Measurements from ENCODE around the gene ARRDC5. TPM values are rescaled to one million over a fixed set of nuclear protein-coding genes. Genes with fewer than 3 reads are reported as not detected.
"Not testable (repeated sequence)": the region's sequence is repeated elsewhere in the genome, so short reads cannot be mapped to it uniquely, and the experiment has no call there.

ARRDC5 gene
- total RNA-seq, 2 donors from 2014 or later, result 1.6 to 2.2 TPM

DNA sequence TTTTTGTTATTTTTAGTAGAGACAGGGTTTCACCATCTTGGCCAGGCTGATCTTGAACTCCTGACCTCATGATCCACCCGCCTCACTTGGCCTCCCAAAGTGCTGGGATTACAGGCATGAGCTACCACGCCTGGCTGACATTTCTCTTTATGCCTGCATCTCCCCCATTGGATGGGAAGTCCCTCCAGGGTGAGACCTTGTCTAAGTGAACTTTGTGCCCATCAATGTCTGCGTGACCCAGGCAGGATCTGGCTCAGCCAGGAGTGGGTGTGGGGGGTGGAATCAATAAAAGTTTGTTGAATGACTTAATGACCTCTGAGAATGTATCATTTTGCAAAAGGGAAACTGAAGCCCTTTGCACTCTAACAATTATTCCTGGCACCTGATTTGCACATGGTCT lies 1.8 kb upstream of the ARRDC5 start:
- peaks cover 0 to 10% of the 10 kb centered on the region in 2 donors for H3K4me1 Mint-ChIP-seq (ENCODE audit: low read depth in 2 of 2)
- ATAC-seq, result no peak
- no peak for DNase-seq (ENCODE audit: low spot score)
- no peaks in the 10 kb centered on the region for H3K9me3 Mint-ChIP-seq
- no peaks in the 10 kb centered on the region for H3K27me3 Mint-ChIP-seq
- no peak overlapping the region for H3K27ac Mint-ChIP-seq
- no peak overlapping the region for H3K4me3 Mint-ChIP-seq
- no peaks in the 10 kb centered on the region for H3K36me3 Mint-ChIP-seq

DNA sequence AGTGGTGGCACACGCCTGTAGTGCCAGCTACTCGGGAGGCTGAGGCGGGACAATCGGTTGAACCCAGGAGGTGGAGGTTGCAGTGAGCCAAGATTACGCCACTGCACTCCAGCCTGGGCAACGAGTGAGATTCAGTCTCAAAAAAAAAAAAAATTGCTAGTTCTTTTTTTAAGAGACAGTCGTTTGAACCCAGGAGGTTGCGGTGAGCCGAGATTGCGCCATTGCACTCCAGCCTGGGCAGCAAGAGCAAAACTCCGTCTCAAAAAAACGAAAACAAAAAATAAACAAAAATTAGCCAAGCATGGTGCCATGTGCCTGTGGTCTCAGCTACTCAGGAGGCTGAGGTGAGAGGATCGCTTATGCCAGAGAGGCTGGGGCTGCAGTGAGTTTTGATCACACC lies 1.8 kb downstream of the ARRDC5 start:
- H3K9me3 Mint-ChIP-seq; H3K27ac Mint-ChIP-seq; H3K36me3 Mint-ChIP-seq; ATAC-seq; DNase-seq (ENCODE audit: low spot score); H3K4me3 Mint-ChIP-seq; H3K27me3 Mint-ChIP-seq; H3K4me1 Mint-ChIP-seq (ENCODE audit: low read depth in 2 of 2): not testable (repeated sequence)

DNA sequence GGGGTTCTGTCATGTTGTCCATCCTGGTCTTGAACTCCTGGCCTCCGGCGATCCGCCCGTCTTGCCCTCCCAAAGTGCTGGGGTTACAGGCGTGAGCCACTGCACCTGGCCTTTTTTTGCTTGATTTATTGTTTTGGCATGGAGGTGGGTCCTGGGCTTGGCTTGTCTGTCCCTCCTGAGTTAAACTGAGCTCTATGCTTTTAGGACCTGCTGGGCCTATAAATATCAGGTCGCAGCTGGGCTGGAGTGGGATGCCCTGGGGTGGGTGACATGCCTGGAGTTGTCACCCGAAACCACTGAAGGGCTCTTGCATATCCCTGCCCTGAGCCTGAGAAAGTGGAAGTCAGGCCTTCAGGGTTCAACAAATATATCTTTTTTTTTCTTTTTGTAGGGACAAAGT lies 5.5 kb downstream of the ARRDC5 start:
- ATAC-seq (no peak), DNase-seq (ENCODE audit: low spot score) (no peak)
- H3K4me1 Mint-ChIP-seq (ENCODE audit: low read depth in 2 of 2), result peaks cover 0 to 2% of the 10 kb centered on the region in 2 donors
- H3K9me3 Mint-ChIP-seq, result no peaks in the 10 kb centered on the region
- no peaks in the 10 kb centered on the region for H3K36me3 Mint-ChIP-seq
- no peak overlapping the region for H3K4me3 Mint-ChIP-seq
- no peaks in the 10 kb centered on the region for H3K27me3 Mint-ChIP-seq
- H3K27ac Mint-ChIP-seq, result no peak overlapping the region

DNA sequence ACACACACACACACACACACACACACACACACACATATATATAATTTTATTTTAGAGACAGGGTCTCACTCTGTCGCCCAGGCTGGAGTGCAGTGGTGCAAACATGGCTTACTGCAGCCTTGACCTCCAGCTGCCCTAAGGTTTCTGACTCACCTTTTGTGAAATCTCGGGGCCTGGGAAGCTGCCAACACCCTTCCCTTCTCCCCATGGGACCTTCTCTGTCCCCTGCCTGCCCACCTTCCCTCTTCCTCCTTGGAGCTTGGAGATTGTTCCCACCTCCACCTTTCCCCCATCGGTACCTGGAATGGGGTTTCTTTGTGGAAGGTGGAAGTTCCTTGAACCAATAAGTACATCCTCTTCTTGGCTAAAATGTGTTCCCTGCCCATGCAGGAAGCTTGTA lies 6.3 kb downstream of the ARRDC5 start:
- DNase-seq (ENCODE audit: low spot score) (no peak), ATAC-seq (no peak)
- Mint-ChIP-seq H3K4me1 (ENCODE audit: low read depth in 2 of 2) (peaks cover 0 to 2% of the 10 kb centered on the region in 2 donors), H3K27ac (no peak overlapping the region), H3K9me3 (no peaks in the 10 kb centered on the region), H3K4me3 (no peak overlapping the region), H3K36me3 (no peaks in the 10 kb centered on the region), H3K27me3 (no peaks in the 10 kb centered on the region)

DNA sequence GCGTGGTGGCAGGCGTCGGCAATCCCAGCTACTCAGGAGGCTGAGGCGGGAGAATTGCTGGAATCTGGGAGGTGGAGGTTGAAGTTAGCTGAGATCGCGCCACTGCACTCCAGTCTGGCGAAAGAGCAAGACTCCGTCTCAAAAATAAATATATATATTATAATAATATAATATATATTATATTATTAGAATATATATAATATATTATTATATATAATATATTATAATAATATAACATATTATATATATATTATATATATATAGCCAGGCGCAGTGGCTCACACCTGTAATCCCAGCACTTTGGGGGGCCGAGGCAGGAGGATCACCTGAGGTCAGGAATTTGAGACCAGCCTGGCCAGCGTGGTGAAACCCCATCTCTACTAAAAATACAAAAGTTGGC lies 9.7 kb downstream of the ARRDC5 start:
- H3K27me3 Mint-ChIP-seq; ATAC-seq; H3K4me3 Mint-ChIP-seq; H3K27ac Mint-ChIP-seq; DNase-seq (ENCODE audit: low spot score); H3K9me3 Mint-ChIP-seq; H3K4me1 Mint-ChIP-seq (ENCODE audit: low read depth in 2 of 2); H3K36me3 Mint-ChIP-seq: not testable (repeated sequence)

DNA sequence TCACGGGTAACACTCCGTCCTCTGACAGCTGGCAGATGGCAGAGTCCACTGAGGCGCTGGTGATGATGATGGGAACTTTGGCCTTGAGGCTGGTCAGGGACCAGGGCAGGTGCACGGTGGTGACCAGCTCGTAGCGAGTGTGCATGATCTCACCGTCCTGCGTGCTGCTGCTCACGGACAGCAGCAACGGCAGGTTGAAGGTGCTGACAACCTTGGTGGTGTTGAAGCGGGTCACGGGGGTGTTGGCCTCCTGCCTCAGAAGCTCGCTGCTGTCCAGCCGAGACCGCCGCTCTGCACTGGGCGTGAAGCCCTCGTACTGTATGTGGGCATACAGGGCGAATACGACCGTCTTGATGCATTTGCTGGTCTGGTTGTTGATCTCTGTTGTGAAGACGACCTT lies 11.6 kb downstream of the ARRDC5 start:
- DNase-seq (ENCODE audit: low spot score), result no peak
- Mint-ChIP-seq H3K4me3 (no peak overlapping the region), H3K27me3 (no peaks in the 10 kb centered on the region), H3K9me3 (no peaks in the 10 kb centered on the region), H3K27ac (no peak overlapping the region), H3K36me3 (no peaks in the 10 kb centered on the region), H3K4me1 (ENCODE audit: low read depth in 2 of 2) (no peaks in the 10 kb centered on the region)
- ATAC-seq, result no peak

DNA sequence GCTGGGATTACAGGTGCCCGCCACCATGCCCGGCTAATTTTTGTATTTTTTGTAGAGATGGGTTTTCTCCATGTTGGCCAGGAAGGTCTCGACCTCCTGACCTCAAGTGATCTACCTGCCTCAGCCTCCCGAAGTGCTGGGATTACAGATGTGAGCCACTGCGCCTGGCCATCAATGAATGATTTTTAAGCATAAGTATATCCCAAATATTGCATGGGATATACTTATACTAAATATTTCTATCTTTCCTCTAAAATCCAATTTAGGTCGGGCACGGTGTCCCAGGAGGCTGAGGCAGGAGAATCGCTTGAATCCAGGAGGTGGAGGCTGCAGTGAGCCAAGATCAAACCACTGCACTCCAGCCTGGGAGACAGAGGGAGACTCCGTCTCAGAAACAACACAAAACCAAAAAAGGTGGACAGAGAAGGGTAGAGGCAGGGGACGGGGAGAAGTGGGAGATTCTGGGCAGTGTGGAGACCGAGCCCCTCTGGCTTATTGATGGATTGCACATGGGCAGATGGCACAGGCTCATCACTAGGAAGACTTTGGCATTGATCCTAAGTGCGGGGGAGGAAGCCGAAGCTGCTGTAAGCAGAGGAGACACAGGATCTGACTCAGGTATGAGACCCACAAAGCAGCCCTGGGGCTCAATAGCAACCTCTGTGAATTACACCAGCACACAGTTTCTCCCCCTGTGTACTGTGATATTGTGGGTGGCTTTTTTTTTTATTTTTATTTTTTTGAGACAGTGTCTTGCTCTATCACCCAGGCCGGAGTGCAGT lies 13.5 kb downstream of the ARRDC5 start:
- Mint-ChIP-seq H3K4me3 (no peak overlapping the region), H3K27ac (no peak overlapping the region), H3K36me3 (no peaks in the 10 kb centered on the region), H3K27me3 (no peaks in the 10 kb centered on the region), H3K9me3 (no peaks in the 10 kb centered on the region), H3K4me1 (ENCODE audit: low read depth in 2 of 2) (no peaks in the 10 kb centered on the region)
- no peak for ATAC-seq
- no peak for DNase-seq (ENCODE audit: low spot score)

DNA sequence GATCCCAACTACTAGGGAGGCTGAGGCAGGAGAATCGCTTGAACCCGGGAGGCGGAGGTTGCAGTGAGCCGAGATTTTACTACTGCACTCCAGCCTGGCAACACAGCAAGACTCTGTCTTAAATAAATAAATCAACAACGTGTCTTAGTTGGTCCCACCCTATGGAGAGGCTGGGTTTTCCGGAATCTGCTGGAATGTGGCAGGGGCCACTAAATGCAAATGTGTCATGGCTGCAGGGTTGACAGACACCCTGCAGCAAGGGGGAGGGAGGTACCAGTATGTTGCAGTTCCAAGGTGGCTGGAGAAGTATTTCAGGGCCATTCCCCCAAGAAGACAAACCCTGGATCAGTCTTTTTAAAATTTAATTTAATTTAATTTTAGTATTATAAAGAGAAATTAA lies 14.9 kb downstream of the ARRDC5 start:
- H3K4me3 Mint-ChIP-seq; ATAC-seq; H3K27me3 Mint-ChIP-seq; H3K9me3 Mint-ChIP-seq; H3K27ac Mint-ChIP-seq; DNase-seq (ENCODE audit: low spot score); H3K36me3 Mint-ChIP-seq; H3K4me1 Mint-ChIP-seq (ENCODE audit: low read depth in 2 of 2): not testable (repeated sequence)

DNA sequence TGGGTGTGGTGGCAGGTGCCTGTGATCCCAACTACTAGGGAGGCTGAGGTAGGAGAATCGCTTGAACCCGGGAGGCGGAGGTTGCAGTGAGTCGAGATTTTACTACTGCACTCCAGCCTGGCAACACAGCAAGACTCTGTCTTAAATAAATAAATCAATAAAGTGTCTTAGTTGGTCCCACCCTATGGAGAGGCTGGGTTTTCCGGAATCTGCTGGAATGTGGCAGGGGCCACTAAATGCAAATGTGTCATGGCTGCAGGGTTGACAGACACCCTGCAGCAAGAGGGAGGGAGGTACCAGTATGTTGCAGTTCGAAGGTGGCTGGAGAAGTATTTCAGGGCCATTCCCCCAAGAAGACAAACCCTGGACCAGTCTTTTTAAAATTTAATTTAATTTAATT lies 17.7 kb downstream of the ARRDC5 start:
- H3K4me3 Mint-ChIP-seq; H3K27ac Mint-ChIP-seq; ATAC-seq; H3K9me3 Mint-ChIP-seq; H3K27me3 Mint-ChIP-seq; DNase-seq (ENCODE audit: low spot score); H3K4me1 Mint-ChIP-seq (ENCODE audit: low read depth in 2 of 2); H3K36me3 Mint-ChIP-seq: not testable (repeated sequence)

DNA sequence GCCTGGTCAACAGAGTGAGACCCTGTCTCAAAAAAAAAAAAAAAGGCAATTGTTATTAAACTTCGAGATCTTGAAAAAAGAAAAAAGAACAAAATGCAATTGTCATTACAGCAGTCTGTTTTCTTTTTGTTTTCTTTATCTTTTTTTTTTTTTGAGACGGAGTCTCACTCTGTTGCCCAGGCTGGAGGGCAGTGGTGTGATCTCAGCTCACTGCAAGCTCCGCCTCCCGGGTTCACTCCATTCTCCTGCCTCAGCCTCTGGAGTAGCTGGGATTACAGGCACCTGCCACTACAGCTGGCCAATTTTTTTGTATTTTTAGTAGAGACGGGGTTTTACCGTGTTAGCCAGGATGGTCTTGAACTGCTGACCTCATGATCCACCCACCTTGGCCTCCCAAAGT lies 19.8 kb downstream of the ARRDC5 start:
- DNase-seq (ENCODE audit: low spot score); H3K27me3 Mint-ChIP-seq; H3K36me3 Mint-ChIP-seq; H3K4me1 Mint-ChIP-seq (ENCODE audit: low read depth in 2 of 2); H3K4me3 Mint-ChIP-seq; H3K9me3 Mint-ChIP-seq; ATAC-seq; H3K27ac Mint-ChIP-seq: not testable (repeated sequence)

DNA sequence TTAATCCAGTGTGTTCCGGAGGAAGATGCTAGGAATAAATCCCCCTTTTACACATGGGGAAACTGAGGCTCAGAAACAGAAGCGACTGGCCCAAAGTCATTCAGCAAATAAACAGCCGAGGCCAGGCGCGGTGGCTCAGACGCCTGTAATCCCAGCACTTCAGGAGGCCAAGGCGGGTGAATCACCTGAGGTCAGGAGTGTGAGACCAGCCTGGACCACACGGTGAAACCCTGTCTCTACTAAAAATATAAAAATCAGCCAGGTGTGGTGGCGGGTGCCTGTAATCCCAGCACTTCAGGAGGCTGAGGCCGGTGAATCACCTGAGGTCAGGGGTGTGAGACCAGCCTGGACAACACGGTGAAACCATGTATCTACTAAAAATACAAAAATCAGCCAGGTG lies 23.7 kb downstream of the ARRDC5 start:
- H3K4me3 Mint-ChIP-seq, result no peak overlapping the region
- no peak overlapping the region for H3K27ac Mint-ChIP-seq
- ATAC-seq (no peak), DNase-seq (ENCODE audit: low spot score) (no peak)
- H3K36me3 Mint-ChIP-seq, result no peaks in the 10 kb centered on the region
- H3K4me1 Mint-ChIP-seq (ENCODE audit: low read depth in 2 of 2), result peaks cover 0 to 3% of the 10 kb centered on the region in 2 donors
- H3K27me3 Mint-ChIP-seq, result no peaks in the 10 kb centered on the region
- H3K9me3 Mint-ChIP-seq, result no peaks in the 10 kb centered on the region

DNA sequence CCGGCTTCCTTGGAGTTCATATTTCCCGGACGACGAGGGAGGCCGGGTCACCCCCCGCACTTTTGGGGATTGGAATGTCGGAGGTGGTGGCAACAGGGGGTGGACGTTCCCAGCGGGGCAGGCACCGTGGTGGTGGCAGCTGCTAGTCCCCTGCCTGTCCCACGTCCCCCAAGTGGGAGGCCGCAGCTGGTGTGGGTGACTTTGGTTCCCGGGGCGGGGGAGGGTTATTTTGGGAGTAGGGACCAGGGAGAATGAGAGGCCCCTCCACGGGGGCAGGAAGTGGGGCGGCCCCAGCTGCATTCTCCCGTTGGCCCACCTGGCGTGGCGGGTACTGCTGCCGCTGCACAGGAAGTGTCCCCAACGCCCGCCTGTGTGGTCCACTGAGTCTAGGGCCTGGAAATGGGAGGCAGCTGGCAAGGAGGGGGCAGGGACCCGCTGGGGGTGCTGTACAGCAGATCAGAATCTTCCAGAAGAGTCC lies 24.2 kb downstream of the ARRDC5 start:
- H3K4me1 Mint-ChIP-seq (ENCODE audit: low read depth in 2 of 2), result peaks cover 0 to 1% of the 10 kb centered on the region in 2 donors
- no peaks in the 10 kb centered on the region for H3K27me3 Mint-ChIP-seq
- H3K4me3 Mint-ChIP-seq, result no peak overlapping the region
- no peak overlapping the region for H3K27ac Mint-ChIP-seq
- peak in 1 of 2 donors; percentile 9 for ATAC-seq
- no peak for DNase-seq (ENCODE audit: low spot score)
- H3K36me3 Mint-ChIP-seq, result no peaks in the 10 kb centered on the region
- H3K9me3 Mint-ChIP-seq, result no peaks in the 10 kb centered on the region

DNA sequence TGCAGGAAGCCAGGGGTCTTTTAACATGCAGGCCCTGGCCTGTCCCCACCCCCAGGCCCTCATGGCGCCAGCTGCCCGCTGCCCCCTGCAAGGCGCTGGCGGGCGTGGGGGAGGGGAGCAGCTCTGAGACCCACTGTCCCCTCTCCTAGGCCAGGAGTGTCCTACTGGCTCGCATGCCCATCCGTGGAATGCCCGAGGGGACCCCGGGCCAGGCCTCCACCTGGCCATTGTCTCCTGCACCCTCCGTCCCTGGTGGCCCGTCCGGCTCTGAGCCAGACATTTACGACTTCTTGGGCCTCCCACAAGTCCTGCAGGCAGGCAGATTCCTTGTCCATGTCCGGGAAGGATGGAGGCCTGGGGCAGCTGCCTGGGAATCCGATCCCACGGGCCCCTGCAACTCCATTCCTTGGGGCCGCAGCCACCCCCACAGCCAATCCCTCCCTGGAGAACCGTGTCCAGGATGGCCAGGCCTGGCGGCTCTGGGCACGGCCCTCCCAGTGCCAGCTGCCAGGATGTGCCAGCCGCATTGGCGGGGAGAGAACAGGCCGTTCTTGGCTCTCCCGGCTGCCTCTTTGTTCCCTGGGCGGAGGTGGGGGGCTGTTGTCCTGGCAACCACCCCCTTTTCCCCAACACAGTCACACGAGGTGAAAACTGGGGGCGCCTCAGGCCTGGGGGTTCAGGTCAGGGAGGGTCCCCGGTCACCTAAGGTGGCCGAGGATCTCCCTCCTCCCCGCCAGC lies 24.8 kb downstream of the ARRDC5 start:
- Mint-ChIP-seq H3K4me1 (ENCODE audit: low read depth in 2 of 2) (no peaks in the 10 kb centered on the region), H3K9me3 (no peaks in the 10 kb centered on the region), H3K27ac (no peak overlapping the region), H3K36me3 (no peaks in the 10 kb centered on the region), H3K4me3 (no peak overlapping the region), H3K27me3 (no peaks in the 10 kb centered on the region)
- DNase-seq (ENCODE audit: low spot score), result no peak
- peak in 1 of 2 donors; percentile 45 for ATAC-seq

DNA sequence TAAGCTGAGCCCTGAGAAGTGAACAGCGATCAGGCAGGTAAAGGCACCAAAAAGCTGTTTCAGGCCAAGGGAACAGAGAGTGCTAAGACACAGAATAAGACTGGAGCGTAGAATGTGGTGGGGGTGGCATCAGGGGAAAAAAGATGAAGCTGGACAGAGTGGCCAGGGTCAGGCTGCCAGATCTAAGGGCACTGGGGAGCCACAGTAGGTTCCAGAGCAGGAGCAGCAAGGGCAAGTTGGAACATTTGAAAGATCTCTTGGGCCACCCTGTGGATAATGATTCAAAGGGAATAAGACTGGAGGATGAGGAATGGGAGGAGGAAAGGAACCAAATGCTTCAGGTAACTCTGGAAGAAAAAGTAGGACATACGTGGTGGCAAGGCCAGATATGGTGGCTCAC lies 28.8 kb downstream of the ARRDC5 start:
- ATAC-seq (no peak), DNase-seq (ENCODE audit: low spot score) (no peak)
- H3K27me3 Mint-ChIP-seq, result peaks cover 0 to 2% of the 10 kb centered on the region in 2 donors
- H3K36me3 Mint-ChIP-seq, result no peaks in the 10 kb centered on the region
- peaks cover 13 to 16% of the 10 kb centered on the region in 2 donors for H3K4me1 Mint-ChIP-seq (ENCODE audit: low read depth in 2 of 2)
- no peak overlapping the region for H3K4me3 Mint-ChIP-seq
- H3K9me3 Mint-ChIP-seq, result no peaks in the 10 kb centered on the region
- H3K27ac Mint-ChIP-seq, result no peak overlapping the region

Measured in natural killer cell treated with Interleukin-12 subunit alpha and Interleukin-12 subunit beta and Interleukin-15 and Interleukin-18, amount 100 ng/mL, for 72 hours (primary cell).